C4-2B (cell line): ENCODE data around the gene CNGB1.

ENCODE experiments used
- CTCF ChIP-seq: fragments of 450-650 bp; conservative IDR thresholded peaks from 2 replicates; pipeline ENCODE4 v1.5.1; 2017; ENCODE audit warnings: mild to moderate bottlenecking
- ZFX ChIP-seq: fragments of 450-650 bp; IDR thresholded peaks from 2 replicates; pipeline ENCODE4 v1.6.1; 2017

- no peak for TF ChIP-seq CTCF
- no peak for TF ChIP-seq ZFX
Observed at GRCh38 chr16:57976331-57976796, 5.4 kb upstream of the CNGB1 start.
